Heart left ventricle (tissue), 16 donors: ENCODE results near the gene CRYBG1. TPM values are rescaled to one million over a fixed set of nuclear protein-coding genes. Genes with fewer than 3 reads are reported as not detected.

ENCODE experiments used
- ATAC-seq, 4 donors: fragments of 200-7000 bp; cut with Tn5 transposase; one replicate each; pipeline ENCODE4 v1.9.1; 2020 to 2022; ENCODE audit warnings: moderate library complexity in 4 of 4, mild to moderate bottlenecking in 3 of 4, moderate number of reproducible peaks in 1 of 4
- DNase-seq, 5 donors: peaks; one replicate each; pipeline ENCODE4 v3.0.0-alpha.2; 2020
- H3K27ac ChIP-seq, 12 donors: fragments of 200-600 bp; sonication (generic) in 4 of 12; one replicate each; pipeline versions ENCODE4 v1.5.0 to v1.8.0; 2016 to 2022; ENCODE audit warnings: mild to moderate bottlenecking in 2 of 12
- H3K27me3 ChIP-seq, 9 donors: fragments of 200-600 bp; sonication (generic) in 2 of 9; one replicate each; pipeline versions ENCODE4 v1.5.1 to v1.8.0; 2016 to 2022; ENCODE audit warnings: mild to moderate bottlenecking in 3 of 9
- H3K36me3 ChIP-seq, 9 donors: fragments of 200-600 bp; sonication (generic) in 2 of 9; one replicate each; pipeline versions ENCODE4 v1.5.0 to v1.8.0; 2018 to 2022; ENCODE audit warnings: mild to moderate bottlenecking in 2 of 9
- H3K4me1 ChIP-seq, 12 donors: fragments of 200-600 bp; sonication (generic) in 4 of 12; one replicate each; pipeline versions ENCODE4 v1.5.0 to v1.8.0; 2016 to 2022; ENCODE audit warnings: mild to moderate bottlenecking in 3 of 12
- H3K4me3 ChIP-seq, 12 donors: fragments of 200-600 bp; sonication (generic) in 4 of 12; one replicate each; pipeline versions ENCODE4 v1.5.0 to v1.8.0; 2017 to 2022; ENCODE audit warnings: mild to moderate bottlenecking in 9 of 12, moderate library complexity in 4 of 12
- H3K9me3 ChIP-seq, 12 donors: fragments of 200-600 bp; sonication (generic) in 4 of 12; one replicate each; pipeline versions ENCODE4 v1.5.0 to v1.8.0; 2016 to 2022; ENCODE audit warnings: mild to moderate bottlenecking in 1 of 12
- POLR2A ChIP-seq, 2 donors: fragments of 450-650 bp; IDR thresholded peaks; one replicate each; pipeline ENCODE4 v1.6.1; 2017; ENCODE audit warnings: antibody characterized with exemption in 2 of 2, mild to moderate bottlenecking in 2 of 2, moderate library complexity in 2 of 2
- WGBS, 4 donors: extraction: QIAGEN DNeasy Blood & Tissue Kit in 2 of 4; methylation state at CpG; one replicate each; pipeline versions ENCODE4 v1.1.5 to v1.1.7; 2013 to 2018; 5-methylcytosine and 5-hydroxymethylcytosine counted together
- intact Hi-C, 10 donors: fragments of 100-400 bp; cut with DNase I; formaldehyde crosslinking; loops; one replicate each; pipeline versions ENCODE4 v1.11.1 to v1.14.2; 2022
- polyA plus RNA-seq, 2 donors: library from polyadenylated mRNA; stranded (reverse); fragments of 200-250 nt; gene quantifications; one replicate each; pipeline ENCODE4 v1.2.3, GENCODE V29; 2013
- total RNA-seq, 9 donors: library from RNA; depleted of rRNA in 2 of 9; stranded (reverse); fragments of >200 nt in 2 of 9; fragmentation: NEBNext Ultra II Directional in 3 of 9; extraction: Animal tissue kit (Norgen Biotek cat#: 25700) in 3 of 9; gene quantifications; one replicate each; pipeline versions ENCODE4 v1.1.0 to v1.2.4, GENCODE V29; 2016 to 2023
- TF ChIP-seq, protein P1 (sequence below), 12 donors: fragments of 200-600 bp; sonication (generic) in 4 of 12; IDR thresholded peaks; one replicate each; pipeline versions ENCODE4 v1.5.0 to v1.8.0; 2018 to 2022; ENCODE audit warnings: antibody characterized with exemption in 12 of 12, mild to moderate bottlenecking in 5 of 12
- donor health status: ischemic (EF 13 %, LVEDD 7.1; RV severe dilation, severe dysfunction).
- donor health status: healthy with polysubstance abuse.
- donor health status: DM: no; HTN: yes; CAD: no.
- donor health status: DM: no; HTN: no; CAD: no.
- donor health status: ischemic (EF 25% LVEDD 6.9; RV normal size, moderate dysfunction).
- donor health status: ischemic (EF 25% LVEDD 5.7; RV mildly dilated, moderate dysfunction).
- donor health status: healthy.
- donor health status: DM: yes; HTN: yes; CAD: no.
- donor health status: ischemic (EF 35%, LVEDD 5.7; RV mildly dilated, moderate dysfunction).
- donor health status: nonischemic (EF 11% LVEDD 7.7; RV severe dilation, severe dysfunction).
- donor health status: DM: yes; HTN: yes; CAD: no.
- donor health status: PGD.
- donor health status: ischemic (EF 29% LVEDD 5.4; RV normal size, mild dysfunction).
- donor health status: nonischemic (EF 23%, LVEDD 6.1; RV moderate dilation, normal function).

CRYBG1 gene
- total and polyA plus RNA-seq, 11 donors: 0.42 to 17.7 (median 1.5) TPM

DNA sequence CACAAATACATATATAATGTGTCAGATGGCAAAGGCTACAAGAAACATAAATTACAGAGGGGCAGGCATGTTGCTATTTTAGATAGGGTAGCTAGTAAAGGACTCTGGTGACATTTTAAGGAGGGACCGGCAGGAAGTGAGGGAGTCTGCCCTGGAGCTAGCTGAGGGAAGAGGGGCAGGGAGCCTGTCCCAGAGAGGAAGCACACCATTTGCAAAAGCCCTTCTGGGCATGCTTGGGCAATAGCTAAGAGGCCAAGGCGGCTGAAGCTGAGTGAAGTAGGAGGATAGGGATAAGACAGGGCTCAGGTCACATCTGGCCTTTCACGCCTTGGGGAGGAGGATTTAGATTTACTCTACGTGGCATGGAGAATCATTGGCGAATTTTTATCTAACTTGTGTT lies 172.5 kb downstream of the CRYBG1 start:
- WGBS, 4 donors: 61 to 87% (median 77%) methylated on average over 5 of the region's 5 CpGs
- intact Hi-C loops: no loop called here

DNA sequence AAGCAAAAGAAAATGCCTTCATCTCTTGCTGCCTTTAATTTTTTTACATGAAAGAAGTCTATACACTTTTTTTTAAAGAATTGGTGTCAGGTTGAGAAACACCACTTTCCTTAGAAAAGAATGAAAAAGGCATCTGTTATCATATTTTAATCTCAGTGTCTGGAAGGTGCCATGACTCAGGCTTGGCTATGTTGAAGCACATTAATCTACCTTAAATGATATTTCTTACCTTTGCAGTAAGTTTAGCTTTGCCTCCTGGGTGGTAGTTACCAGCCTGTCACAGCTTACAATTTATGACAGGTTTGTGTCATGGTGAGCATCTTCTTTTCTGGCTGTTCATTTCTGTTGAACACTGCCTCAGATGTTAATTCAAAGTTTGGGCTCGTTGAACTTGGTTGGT lies 173.5 kb downstream of the CRYBG1 start:
- Histone ChIP-seq H3K4me3 (no peak overlapping the region), H3K27ac (peak overlapping the region in 1 of 12 donors; percentile 32), H3K9me3 (no peaks in the 10 kb centered on the region), H3K36me3 (peaks cover 0 to 54% (median 0%) of the 10 kb centered on the region in 9 donors), H3K4me1 (peaks cover 0 to 43% (median 0%) of the 10 kb centered on the region in 12 donors), H3K27me3 (no peaks in the 10 kb centered on the region)
- TF ChIP-seq, protein P1, sequence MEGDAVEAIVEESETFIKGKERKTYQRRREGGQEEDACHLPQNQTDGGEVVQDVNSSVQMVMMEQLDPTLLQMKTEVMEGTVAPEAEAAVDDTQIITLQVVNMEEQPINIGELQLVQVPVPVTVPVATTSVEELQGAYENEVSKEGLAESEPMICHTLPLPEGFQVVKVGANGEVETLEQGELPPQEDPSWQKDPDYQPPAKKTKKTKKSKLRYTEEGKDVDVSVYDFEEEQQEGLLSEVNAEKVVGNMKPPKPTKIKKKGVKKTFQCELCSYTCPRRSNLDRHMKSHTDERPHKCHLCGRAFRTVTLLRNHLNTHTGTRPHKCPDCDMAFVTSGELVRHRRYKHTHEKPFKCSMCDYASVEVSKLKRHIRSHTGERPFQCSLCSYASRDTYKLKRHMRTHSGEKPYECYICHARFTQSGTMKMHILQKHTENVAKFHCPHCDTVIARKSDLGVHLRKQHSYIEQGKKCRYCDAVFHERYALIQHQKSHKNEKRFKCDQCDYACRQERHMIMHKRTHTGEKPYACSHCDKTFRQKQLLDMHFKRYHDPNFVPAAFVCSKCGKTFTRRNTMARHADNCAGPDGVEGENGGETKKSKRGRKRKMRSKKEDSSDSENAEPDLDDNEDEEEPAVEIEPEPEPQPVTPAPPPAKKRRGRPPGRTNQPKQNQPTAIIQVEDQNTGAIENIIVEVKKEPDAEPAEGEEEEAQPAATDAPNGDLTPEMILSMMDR (IDR thresholded peaks at IDR 0.05): no peak
- no peak for TF ChIP-seq POLR2A (IDR thresholded peaks at IDR 0.05)
- ATAC-seq (no peak), DNase-seq (no peak)
- intact Hi-C loops: no loop called here
- WGBS, 4 donors: 31 to 95% (median 80%) methylated on average over 1 of the region's 1 CpG

More for the DNA sequence above, 172.5 kb downstream of the CRYBG1 start:
- H3K27ac ChIP-seq: no peak overlapping the region
- no peaks in the 10 kb centered on the region for H3K9me3 ChIP-seq
- H3K4me1 ChIP-seq: peaks cover 0 to 37% (median 0%) of the 10 kb centered on the region in 12 donors
- peak in 1 of 4 donors; percentile 36 for ATAC-seq
- H3K27me3 ChIP-seq: no peaks in the 10 kb centered on the region
- no peak for DNase-seq
- peaks cover 0 to 64% (median 0%) of the 10 kb centered on the region in 9 donors for H3K36me3 ChIP-seq
- H3K4me3 ChIP-seq: no peak overlapping the region
- TF ChIP-seq POLR2A (IDR thresholded peaks at IDR 0.05): no peak
- TF ChIP-seq, protein P1 (IDR thresholded peaks at IDR 0.05): no peak

DNA sequence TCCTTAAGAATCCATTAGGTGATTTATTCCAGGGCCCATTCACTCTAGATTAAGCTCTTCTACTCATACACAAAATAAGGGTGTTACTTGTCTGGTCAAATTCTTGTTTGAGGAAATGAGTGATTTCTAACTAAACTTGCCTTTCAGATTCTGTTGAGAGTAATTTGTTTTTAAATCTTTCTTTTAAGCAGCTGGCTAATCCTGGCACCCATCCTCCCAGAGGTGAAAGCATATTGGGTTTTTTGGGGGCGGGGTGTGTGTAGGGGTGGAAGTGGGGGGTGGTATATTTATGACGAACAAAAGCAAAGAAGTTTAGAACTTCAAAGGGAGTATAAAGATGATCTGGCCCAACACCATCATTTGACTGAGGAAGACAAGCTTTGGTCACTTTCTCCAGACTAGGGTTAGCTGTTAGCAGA lies 174.1 kb downstream of the CRYBG1 start:
- no peak for TF ChIP-seq POLR2A (IDR thresholded peaks at IDR 0.05)
- TF ChIP-seq, protein P1 (IDR thresholded peaks at IDR 0.05): no peak
- Histone ChIP-seq H3K9me3 (no peaks in the 10 kb centered on the region), H3K4me1 (peaks cover 0 to 43% (median 0%) of the 10 kb centered on the region in 12 donors), H3K4me3 (no peak overlapping the region), H3K27ac (peak overlapping the region in 1 of 12 donors; percentile 32), H3K36me3 (peaks cover 0 to 49% (median 0%) of the 10 kb centered on the region in 9 donors), H3K27me3 (no peaks in the 10 kb centered on the region)
- 52 to 72% (median 70%) methylated on average over 2 of the region's 2 CpGs for WGBS, 4 donors
- DNase-seq (no peak), ATAC-seq (no peak)
- intact Hi-C loops: no loop called here

DNA sequence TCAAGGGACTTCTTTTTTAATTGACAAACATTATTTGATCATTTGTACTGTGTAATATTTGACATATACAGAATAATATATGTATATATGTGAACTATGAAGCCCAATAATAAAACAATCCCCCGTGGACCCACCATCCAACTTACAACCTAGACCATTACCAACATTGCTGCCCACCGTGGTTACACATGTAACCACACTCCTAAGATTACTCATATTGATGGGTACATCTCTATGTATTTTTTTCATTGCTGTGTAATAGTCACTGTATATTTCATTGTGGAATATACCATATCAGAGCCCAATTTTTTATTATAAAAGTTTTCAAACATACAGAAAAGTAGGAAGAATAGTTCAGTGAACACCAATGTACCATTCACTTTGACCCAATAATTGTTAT lies 174.5 kb downstream of the CRYBG1 start:
- no peak for ATAC-seq
- Histone ChIP-seq H3K27ac (no peak overlapping the region), H3K9me3 (no peaks in the 10 kb centered on the region), H3K4me3 (no peak overlapping the region), H3K27me3 (no peaks in the 10 kb centered on the region), H3K4me1 (peaks cover 0 to 43% (median 0%) of the 10 kb centered on the region in 12 donors), H3K36me3 (peaks cover 0 to 44% (median 0%) of the 10 kb centered on the region in 9 donors)
- intact Hi-C loops: no loop called here
- DNase-seq: no peak
- TF ChIP-seq, protein P1 (IDR thresholded peaks at IDR 0.05): no peak
- no peak for TF ChIP-seq POLR2A (IDR thresholded peaks at IDR 0.05)
- WGBS, 4 donors: 93 to 96% (median 96%) methylated on average over 2 of the region's 2 CpGs
